HG03280 (cell line): ENCODE measurements around the gene MYL6B.
"Not testable (repeated sequence)": the region's sequence is repeated elsewhere in the genome, so short reads cannot be mapped to it uniquely, and the experiment has no call there.

Experiments used
- ATAC-seq: cut with Tn5 transposase; IDR thresholded peaks from one replicate; pipeline ENCODE4 v1.9.1; 2021; ENCODE audit warnings: mild to moderate bottlenecking, moderate library complexity; ENCODE audit not compliant: unreplicated experiment

The MYL6B gene

GRCh38 chr12:56163533-56164344 is 11.4 kb downstream of the MYL6B start:
- ATAC-seq: no peak

DNA sequence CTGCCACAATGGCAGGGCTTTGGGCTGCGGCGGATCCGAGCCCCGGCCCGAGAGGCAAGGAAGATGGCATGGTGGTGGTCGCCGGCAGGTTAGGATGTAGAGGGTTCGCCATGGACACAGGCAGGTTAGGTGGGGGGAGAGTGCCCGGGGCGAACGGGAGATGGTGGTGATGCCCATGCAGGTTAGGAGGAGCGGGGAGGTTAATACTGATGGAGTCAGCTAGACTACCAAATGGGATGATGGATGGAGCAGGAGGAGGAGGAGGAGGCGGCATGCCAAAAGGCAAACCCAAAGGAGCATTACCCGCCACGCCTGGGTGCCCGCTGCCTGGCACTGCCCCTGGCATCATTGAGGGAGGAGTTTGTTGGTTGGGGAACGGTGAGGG is 11.9 kb downstream of the MYL6B start:
- ATAC-seq: no peak

DNA sequence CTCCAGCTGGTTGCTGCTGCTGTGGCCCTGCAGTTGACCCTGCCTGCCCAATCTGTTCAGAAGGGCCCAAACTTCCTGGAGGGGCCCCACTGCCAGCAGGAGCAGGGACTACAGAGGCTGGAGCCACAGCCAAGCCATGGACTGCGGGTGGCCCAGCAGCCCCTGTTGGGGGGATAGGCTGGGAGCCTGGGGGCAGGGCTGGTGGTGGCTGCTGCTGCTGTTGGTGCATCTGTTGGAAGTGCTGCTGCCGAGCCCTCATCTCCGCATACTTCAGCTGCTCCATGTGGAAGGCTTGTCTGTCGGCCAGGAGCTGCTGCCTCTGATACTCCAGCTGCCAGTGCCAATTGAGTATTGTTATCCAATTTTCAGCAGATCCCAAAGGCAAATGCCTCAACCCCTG is 13.0 kb downstream of the MYL6B start:
- no peak for ATAC-seq

DNA sequence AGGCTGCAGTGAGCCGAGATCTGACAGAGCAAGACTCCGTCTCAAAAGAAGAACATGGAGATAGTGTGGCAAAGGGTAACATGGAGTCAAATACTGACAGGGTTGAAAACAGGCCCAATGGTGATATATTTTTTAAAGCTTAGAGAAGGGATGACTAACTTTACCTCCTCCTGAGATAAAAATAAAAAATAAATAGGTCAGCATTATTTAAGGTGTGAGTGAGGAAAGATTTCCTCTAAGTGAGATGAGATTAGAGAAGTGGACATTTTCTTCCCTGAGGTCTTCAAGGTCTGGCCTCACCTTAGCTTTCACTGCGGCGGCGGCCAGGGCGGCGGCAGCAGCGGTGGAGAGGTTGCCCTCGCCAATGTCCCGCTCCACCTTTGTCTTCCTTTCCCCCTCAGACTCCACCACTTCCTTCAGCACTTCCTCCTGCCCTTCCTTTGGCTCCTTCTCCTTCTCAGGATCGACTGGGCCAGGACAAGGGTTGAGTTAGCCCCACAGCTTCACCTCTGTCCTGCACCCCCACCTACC is 16.9 kb downstream of the MYL6B start:
- no peak for ATAC-seq

GRCh38 chr12:56172839-56173238 is 20.5 kb downstream of the MYL6B start:
- no peak for ATAC-seq

DNA sequence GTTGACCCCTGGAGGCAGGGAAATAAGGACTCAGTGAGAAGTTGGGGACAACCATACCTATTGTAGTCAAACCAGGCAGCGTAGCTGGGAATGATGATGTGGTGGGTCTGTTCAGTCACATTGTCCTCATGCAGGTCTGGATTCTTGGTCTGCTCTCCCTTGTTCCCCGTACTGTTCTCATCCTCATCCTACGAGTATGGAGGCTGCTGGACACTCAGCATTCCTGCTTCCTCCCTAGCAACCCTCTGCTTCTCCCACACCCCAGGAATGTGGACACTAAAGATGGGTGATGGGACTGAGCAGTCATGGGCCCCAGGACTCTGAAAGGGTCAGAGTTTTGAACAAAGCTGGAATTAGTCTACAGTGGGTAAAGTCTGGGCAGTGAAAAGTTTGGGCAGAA is 26.0 kb downstream of the MYL6B start:
- no peak for ATAC-seq

DNA sequence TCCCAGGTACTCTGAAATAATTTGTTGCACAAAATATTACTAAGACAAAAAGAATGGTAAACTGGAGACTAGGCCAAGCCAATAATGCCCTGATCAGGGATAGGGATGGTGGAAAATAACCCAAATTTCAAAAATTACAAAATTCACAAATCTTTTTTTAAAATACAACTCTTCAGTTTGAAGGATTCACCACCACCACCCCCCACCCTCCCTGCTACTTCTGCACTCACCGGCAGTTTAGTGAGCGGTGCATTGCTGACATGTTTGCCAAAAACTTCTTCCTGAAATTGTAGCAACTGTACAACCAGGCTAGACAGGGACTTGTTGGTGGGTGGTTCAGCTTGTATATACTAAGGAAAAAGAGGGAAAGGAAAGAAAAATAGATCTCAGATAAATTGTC is 34.6 kb downstream of the MYL6B start:
- no peak for ATAC-seq

DNA sequence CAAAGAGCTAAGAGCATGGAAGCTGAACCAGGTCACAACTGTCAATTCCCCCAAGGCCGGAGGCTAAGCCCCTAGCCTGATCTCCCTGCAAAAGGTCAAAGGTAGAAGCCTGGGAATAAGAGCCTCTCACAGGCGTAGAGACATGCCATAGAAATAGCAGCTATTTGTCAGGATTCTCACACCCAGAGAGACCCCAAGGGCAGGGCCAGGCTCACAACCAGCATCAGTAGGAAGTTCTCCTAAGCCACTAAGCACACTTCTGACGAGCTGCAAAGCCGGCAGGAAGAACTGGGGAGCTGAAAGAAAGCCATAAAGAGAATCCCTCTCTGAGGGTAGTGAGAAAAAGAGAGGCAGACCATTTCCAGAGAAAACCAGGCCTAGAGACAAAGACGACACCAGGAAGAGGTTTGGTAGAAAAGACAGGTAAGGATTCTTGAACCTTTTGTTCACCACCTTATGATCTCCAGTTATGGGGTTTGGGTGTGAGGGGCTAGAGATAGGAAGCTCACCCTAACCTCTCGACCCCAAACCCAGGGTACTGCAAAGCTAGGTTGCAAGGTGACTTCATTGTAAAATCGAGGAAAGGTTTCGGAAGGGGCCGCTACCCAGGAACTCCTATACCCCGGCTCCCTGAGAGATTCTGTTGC is 35.9 kb downstream of the MYL6B start:
- ATAC-seq: no peak

- no peak for ATAC-seq
Observed at GRCh38 chr12:56188778-56189098, 36.4 kb downstream of the MYL6B start.

GRCh38 chr12:56189099-56189917 is 36.9 kb downstream of the MYL6B start, which contains the start of gene SMARCC2:
Gene SMARCC2 (minus strand): TSS chr12:56189483. CDS start chr12:56189461, 22 bp downstream.
- ATAC-seq: peak; percentile 86

GRCh38 chr12:56189918-56190694 is 37.7 kb downstream of the MYL6B start:
- peak; percentile 33 for ATAC-seq

DNA sequence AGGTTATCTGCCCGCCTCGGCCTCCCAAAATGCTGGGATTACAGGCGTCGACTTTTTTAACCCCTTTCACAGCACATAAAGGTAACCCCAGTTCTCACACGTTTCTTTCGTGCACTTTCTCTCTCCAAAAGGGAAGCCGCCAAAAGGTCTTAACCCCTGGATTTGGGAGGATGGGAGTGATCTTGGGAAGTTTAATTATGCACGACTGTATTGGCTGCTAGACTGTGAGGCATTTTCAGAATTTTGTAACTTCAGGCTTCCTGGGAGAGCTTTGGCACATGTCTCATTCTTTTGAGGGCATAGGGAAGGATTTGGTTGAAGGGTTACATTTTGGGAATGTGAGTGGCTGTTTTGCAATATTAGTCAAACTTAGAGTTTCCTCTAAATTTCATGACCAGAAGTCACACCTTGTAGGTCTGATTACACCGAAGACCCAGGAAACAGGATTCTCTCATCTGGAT is 38.3 kb downstream of the MYL6B start:
- no peak for ATAC-seq

DNA sequence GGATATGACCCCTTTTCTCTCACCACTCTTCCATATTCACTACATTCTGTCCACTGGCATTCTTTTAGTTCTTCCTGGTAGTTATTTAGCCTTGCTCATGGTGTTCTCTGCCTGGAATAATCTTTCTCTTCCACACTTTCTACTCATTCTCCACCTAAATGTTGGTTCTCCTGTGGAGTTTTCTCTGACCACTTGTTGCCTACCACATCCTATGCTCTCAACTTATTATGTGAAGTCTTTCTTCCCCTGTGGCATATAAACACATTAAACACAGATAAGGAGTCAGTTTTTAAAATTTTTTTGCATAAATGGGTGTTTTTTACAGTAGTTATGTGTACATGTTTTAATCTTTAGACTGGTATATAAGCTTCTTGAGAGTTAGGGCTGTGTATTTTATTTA is 40.2 kb downstream of the MYL6B start:
- no peak for ATAC-seq

- no peak for ATAC-seq
Observed at GRCh38 chr12:56193025-56193578, 40.7 kb downstream of the MYL6B start.

- not testable (repeated sequence) for ATAC-seq
Observed at GRCh38 chr12:56196818-56197550, 44.6 kb downstream of the MYL6B start.

- ATAC-seq: no peak
Observed at GRCh38 chr12:56197921-56198635, 45.7 kb downstream of the MYL6B start.

- ATAC-seq: no peak
Observed at GRCh38 chr12:56198836-56199235, 46.4 kb downstream of the MYL6B start.

GRCh38 chr12:56202366-56202765 is 50.0 kb downstream of the MYL6B start:
- ATAC-seq: no peak

DNA sequence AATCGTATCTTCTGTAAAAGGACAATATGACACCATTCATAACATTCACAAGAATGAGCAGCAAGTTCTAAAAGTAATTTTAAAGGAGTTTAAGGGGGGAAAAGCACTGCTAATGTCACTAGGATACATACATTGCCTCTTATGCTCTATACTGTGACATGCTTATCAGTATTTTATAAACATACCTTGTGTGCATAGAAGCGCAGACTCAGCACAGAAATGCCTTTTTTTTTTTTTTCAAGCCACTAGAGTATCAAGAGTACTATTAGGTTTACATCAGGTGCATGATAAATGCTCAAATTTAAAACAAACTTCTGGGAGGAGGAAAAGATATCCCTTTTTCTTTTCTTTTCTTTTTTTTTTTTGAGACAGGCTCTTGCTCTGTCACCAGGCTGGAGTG is 50.5 kb downstream of the MYL6B start:
- ATAC-seq: no peak
